Hippocampal formation (tissue), 2 donors: ENCODE measurements around the gene PLA2G12B.

Experiments used
- DNase-seq, 2 donors: peaks; one replicate each; lab custom pipeline; 2025; lab: John Stamatoyannopoulos, UW

The PLA2G12B gene

DNA sequence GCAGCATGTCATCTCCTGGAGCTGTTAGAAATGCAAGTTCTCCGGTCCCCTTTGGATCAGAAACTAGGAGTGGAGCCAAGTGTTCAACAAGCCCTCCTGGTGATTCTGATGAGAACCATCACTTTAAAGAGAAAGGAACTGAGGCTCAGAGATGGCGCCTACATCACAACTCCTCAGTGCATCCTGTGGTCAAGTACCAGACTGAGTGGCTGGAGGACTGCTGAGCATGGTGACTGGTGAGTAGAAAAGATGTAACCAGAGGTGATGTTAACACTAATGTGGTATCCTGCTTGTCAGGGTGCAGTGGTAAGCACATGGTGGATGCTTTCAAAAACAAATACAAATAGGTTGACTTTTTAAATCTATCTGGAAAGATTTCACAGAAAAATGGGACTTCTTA lies 64.5 kb downstream of the PLA2G12B start:
- DNase-seq = no peak

- DNase-seq = no peak
These were observed 65.2 kb downstream of the PLA2G12B start for GRCh38 chr10:72889391-72889831.

GRCh38 chr10:72888151-72888638 lies 66.4 kb downstream of the PLA2G12B start:
- DNase-seq = no peak

DNA sequence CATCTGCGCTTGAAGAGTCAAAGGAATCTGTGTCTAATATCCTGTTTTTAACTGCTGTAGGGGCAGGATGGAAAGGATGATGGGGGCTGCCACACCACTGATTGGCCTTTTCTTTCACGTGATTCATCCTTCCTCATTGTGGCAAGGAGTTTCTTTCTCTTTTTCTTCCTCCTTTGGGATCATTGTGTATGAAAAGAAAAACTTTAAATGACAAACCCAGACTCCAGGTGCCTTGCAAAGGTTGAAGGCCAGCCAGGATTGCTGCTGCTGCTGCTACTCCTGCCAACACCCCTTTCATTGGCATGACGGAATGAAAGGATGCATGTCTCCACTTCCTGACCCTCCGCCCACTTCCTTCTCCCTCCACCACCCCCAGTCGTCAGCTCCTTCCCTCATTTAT lies 67.6 kb downstream of the PLA2G12B start:
- DNase-seq = no peak

GRCh38 chr10:72886621-72887020 lies 68.0 kb downstream of the PLA2G12B start:
- no peak for DNase-seq

DNA sequence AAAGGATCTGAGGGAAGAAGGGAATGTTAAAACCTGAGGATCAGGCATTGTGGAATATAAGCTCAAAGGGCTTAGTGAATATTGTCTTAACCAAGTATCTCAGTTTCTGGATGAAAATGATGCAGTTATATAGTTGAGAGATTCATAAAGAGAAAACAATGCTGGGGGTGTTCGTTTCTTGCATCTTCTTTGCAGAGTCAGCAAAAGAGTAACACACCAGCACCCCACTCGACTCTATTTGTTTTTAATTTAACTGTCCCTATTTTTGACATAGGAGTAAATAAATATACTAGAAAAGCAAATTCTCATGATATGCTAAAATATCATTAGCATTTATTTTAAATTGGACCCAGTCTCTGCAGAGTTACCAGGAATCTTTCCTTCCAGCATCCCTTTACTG lies 68.7 kb downstream of the PLA2G12B start:
- DNase-seq = no peak
